ENCODE measurements around the gene GPR18. TPM values are rescaled to one million over a fixed set of nuclear protein-coding genes. Genes with fewer than 3 reads are reported as not detected.

GPR18 gene
- total RNA-seq, 1 experiment from 2014 or later, result not detected

DNA sequence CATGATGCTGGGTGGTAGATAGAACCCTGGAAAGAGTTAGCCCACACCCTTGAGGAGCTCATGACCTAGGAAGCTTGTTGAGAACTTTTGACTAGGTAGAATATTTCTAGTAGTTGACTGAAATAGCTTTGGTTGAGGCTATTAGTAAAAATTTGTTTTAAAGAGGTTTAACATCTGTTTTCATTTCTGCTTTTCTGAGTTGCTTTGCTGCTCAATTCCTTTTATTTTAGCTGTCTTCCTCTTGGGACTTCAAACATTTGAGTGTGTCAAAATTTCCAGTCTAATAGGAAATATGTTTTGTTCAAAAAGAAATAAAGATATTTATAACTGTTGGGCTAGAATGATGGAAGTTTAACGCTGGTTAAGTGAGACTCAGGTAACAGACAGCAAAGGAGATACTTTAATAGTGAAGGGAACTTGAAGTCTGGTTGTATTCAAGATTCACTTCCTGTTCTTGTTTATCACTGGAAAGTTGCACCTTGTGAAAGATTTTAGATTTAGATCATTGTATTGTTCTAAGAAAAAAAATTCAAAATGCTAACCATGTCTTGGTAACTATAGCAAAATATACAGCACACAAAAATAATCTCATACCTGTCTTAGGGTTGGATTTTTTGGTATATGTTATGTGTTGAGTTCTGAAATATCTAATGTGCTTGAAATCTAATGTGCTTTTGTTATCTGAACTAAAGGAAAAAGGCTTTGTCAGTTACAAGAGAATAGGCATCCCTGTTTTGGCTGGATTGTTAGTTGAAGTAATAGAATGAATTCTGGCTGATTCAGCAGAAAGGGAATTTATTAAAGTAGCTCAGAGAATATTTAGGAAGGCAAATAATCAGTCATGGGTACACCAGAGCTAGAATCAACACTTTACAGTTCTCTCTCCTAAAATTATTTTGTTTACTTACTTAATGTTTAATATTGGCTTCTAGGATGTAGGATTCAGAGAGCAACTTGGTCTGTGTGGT is 24.4 kb upstream of the GPR18 start:
- H3K79me1 ChIP-seq (ENCODE audit: insufficient read depth, low read depth, low read length, poor library complexity, severe bottlenecking), result no peaks in the 10 kb centered on the region

More for the DNA sequence above, 24.4 kb upstream of the GPR18 start:
- Mint-ChIP-seq H3K4me3 (no peak overlapping the region), H3K9me3 (no peaks in the 10 kb centered on the region), H3K4me1 (peaks cover 16 to 23% of the 10 kb centered on the region in 2 experiments), H3K27ac (no peak overlapping the region; a peak in 2 of 7 replicates), H3K27me3 (ENCODE audit: low read depth) (no peaks in the 10 kb centered on the region), H3K36me3 (ENCODE audit: insufficient read depth in 1 of 3, low read depth in 3 of 3) (peaks cover 6 to 10% (median 6%) of the 10 kb centered on the region in 3 experiments; a peak in 4 of 7 replicates)
- no peak for DNase-seq
- no peak overlapping the region for H4K5ac ChIP-seq (ENCODE audit: insufficient read length, low read depth, low read length)
- no peak overlapping the region for H3K23ac ChIP-seq (ENCODE audit: insufficient read length, low read depth, low read length)
- no peak overlapping the region for H2BK12ac ChIP-seq (ENCODE audit: insufficient read length, low read depth, low read length)
- no peak overlapping the region for H3K4ac ChIP-seq (ENCODE audit: low read depth, low read length)
- H2BK5ac ChIP-seq (ENCODE audit: insufficient read length, low read length), result no peak overlapping the region
- no peaks in the 10 kb centered on the region for H3K9me3 ChIP-seq (ENCODE audit: control insufficient read depth, low read depth, low read length)
- H4K8ac ChIP-seq (replicated peaks; ENCODE audit: insufficient read length, low read depth, low read length), result no peak overlapping the region
- H2BK20ac ChIP-seq (ENCODE audit: low read depth, low read length, poor library complexity, severe bottlenecking), result no peak overlapping the region
- no peak overlapping the region for H2AFZ ChIP-seq (ENCODE audit: low read length)
- H2BK120ac ChIP-seq (ENCODE audit: low read depth, low read length, poor library complexity, severe bottlenecking), result no peak overlapping the region
- H3K23me2 ChIP-seq (ENCODE audit: insufficient read length, low read depth, low read length, poor library complexity, severe bottlenecking), result no peaks in the 10 kb centered on the region
- WGBS (ENCODE audit: extremely low coverage, insufficient read length, low lambda C conversion rate), result no CpG with 5 or more reads among the region's 1 CpG
- H3K79me2 ChIP-seq (ENCODE audit: insufficient read depth, low read length), result no peaks in the 10 kb centered on the region
- H3K56ac ChIP-seq (ENCODE audit: insufficient read length, low read depth, low read length), result no peak overlapping the region
- H3K18ac ChIP-seq (ENCODE audit: insufficient read length, low read depth, low read length), result no peak overlapping the region
- H4K91ac ChIP-seq (ENCODE audit: insufficient read length, low read depth, low read length), result no peak overlapping the region
- TF ChIP-seq, protein P1, sequence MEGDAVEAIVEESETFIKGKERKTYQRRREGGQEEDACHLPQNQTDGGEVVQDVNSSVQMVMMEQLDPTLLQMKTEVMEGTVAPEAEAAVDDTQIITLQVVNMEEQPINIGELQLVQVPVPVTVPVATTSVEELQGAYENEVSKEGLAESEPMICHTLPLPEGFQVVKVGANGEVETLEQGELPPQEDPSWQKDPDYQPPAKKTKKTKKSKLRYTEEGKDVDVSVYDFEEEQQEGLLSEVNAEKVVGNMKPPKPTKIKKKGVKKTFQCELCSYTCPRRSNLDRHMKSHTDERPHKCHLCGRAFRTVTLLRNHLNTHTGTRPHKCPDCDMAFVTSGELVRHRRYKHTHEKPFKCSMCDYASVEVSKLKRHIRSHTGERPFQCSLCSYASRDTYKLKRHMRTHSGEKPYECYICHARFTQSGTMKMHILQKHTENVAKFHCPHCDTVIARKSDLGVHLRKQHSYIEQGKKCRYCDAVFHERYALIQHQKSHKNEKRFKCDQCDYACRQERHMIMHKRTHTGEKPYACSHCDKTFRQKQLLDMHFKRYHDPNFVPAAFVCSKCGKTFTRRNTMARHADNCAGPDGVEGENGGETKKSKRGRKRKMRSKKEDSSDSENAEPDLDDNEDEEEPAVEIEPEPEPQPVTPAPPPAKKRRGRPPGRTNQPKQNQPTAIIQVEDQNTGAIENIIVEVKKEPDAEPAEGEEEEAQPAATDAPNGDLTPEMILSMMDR (conservative IDR thresholded peaks at IDR 0.05), result no peak
- H3K4me1 ChIP-seq (ENCODE audit: insufficient read depth, low read length), result no peaks in the 10 kb centered on the region; the same call in 1 of the 2 replicates
- no peaks in the 10 kb centered on the region for H4K20me1 ChIP-seq (ENCODE audit: control insufficient read depth, insufficient read depth, insufficient read length)
- H3K27ac ChIP-seq (ENCODE audit: insufficient read length, low read depth, low read length), result no peak overlapping the region
- no peaks in the 10 kb centered on the region for H3K27me3 ChIP-seq (ENCODE audit: insufficient read depth, low read length)
- no peak overlapping the region for H3K9ac ChIP-seq (ENCODE audit: extremely low read depth, insufficient read length, low read length)
- H3K14ac ChIP-seq (ENCODE audit: insufficient read depth, low read length), result no peak overlapping the region
- no peak overlapping the region for H2AK5ac ChIP-seq (ENCODE audit: insufficient read length, low read length)
- no peak overlapping the region for H3K4me2 ChIP-seq (ENCODE audit: insufficient read depth, insufficient read length, low read length)
- H3T11ph ChIP-seq (ENCODE audit: low read length), result no peak overlapping the region
- H2BK15ac ChIP-seq (ENCODE audit: low read depth, low read length), result no peak overlapping the region

Measured in H9 (cell line).